HCT116 (cell line): ENCODE results near the gene NEDD4L. TPM values are rescaled to one million over a fixed set of nuclear protein-coding genes. Genes with fewer than 3 reads are reported as not detected.

Experiments used
- ATAC-seq: fragments of 200-7000 bp; cut with Tn5 transposase; 2 replicates; pipeline ENCODE4 v1.9.1; 2020; ENCODE audit warnings: mild to moderate bottlenecking, moderate library complexity
- BruUV-seq: library from RNA; stranded (reverse); fragments of 400-500 nt; replicated peaks from 2 replicates; lab custom pipeline; 2021; lab: Mats Ljungman, UMichigan
- CTCF ChIA-PET: fragments of 300-600 bp; sonication (Branson Sonifier 250); formaldehyde crosslinking; loops from one replicate; lab custom pipeline; 2021; ENCODE audit warnings: antibody characterized with exemption; lab: Charles Lee
- POLR2A ChIA-PET: fragments of 300-600, 350-600 bp; sonication (Branson Sonifier 250); formaldehyde crosslinking; loops from one replicate; lab custom pipeline; 2021; ENCODE audit warnings: antibody characterized with exemption; lab: Charles Lee
- RAD21 ChIA-PET, 2 experiments: fragments of 300-600 bp; sonication (Branson Sonifier 250); formaldehyde crosslinking; loops; one replicate each; lab custom pipeline; 2023; ENCODE audit warnings: low total read pairs in 2 of 2; ENCODE audit not compliant: uncharacterized antibody in 2 of 2, unreplicated experiment in 2 of 2, low non-redundant PET in 1 of 2; lab: Charles Lee
- DNase-seq: peaks from one replicate; pipeline ENCODE4 v3.0.0-alpha.2; 2010; ENCODE audit warnings: low read depth, low spot score
- H2AFZ ChIP-seq: fragments of 200-600 bp; shearing (Covaris generic), sonication (generic); 2 replicates; pipeline ENCODE4 v1.6.1; 2017; ENCODE audit warnings: low read depth, mixed run types, mixed read lengths, antibody characterized with exemption, low read length; ENCODE audit not compliant: poor library complexity, severe bottlenecking
- H3K27ac ChIP-seq: 2 replicates; pipeline ENCODE4 v1.5.1; 2012; ENCODE audit warnings: low read depth, low read length
- H3K27me3 ChIP-seq: fragments of 200-600 bp; sonication (generic); 2 replicates; pipeline ENCODE4 v1.6.1; 2016; ENCODE audit warnings: mixed run types, low read length, mixed read lengths; ENCODE audit not compliant: insufficient read depth
- H3K36me3 ChIP-seq, 2 experiments: fragments of 200-500 bp in 1 of 2; fragments of 200-600 bp in 1 of 2; sonication (Bioruptor generic) in 1 of 2; sonication (generic) in 1 of 2; 2 replicates each; pipeline versions ENCODE4 v1.5.1 to v1.6.1; 2014 to 2016; ENCODE audit warnings: low read length in 2 of 2, inconsistent platforms in 1 of 2, mixed read lengths in 1 of 2, mixed run types in 1 of 2; ENCODE audit not compliant: insufficient read depth in 2 of 2, control insufficient read depth in 1 of 2
- H3K4me1 ChIP-seq, 2 experiments: fragments of 200-600 bp in 1 of 2; sonication (generic) in 1 of 2; 2 replicates each; pipeline versions ENCODE4 v1.5.1 to v1.6.1; 2012 to 2017; ENCODE audit warnings: low read length in 2 of 2, inconsistent platforms in 1 of 2, mild to moderate bottlenecking in 1 of 2, mixed read lengths in 1 of 2, mixed run types in 1 of 2, moderate library complexity in 1 of 2; ENCODE audit not compliant: insufficient read depth in 2 of 2, control insufficient read depth in 1 of 2
- H3K4me2 ChIP-seq: fragments of 200-600 bp; sonication (generic); 2 replicates; pipeline ENCODE4 v1.6.1; 2017; ENCODE audit warnings: mixed run types, low read length, mixed read lengths
- H3K4me3 ChIP-seq, 2 experiments: fragments of 200-600 bp in 1 of 2; sonication (generic) in 1 of 2; replicated peaks in 1 of 2; 2 replicates each; pipeline ENCODE4 v1.5.1; 2011 to 2016; ENCODE audit warnings: low read length in 2 of 2, control low read depth in 1 of 2, low read depth in 1 of 2, mild to moderate bottlenecking in 1 of 2, mixed read lengths in 1 of 2, mixed run types in 1 of 2
- H3K79me2 ChIP-seq: fragments of 200-600 bp; sonication (generic); 2 replicates; pipeline ENCODE4 v1.6.1; 2017; ENCODE audit warnings: mild to moderate bottlenecking, mixed run types, low read length, moderate library complexity, mixed read lengths; ENCODE audit not compliant: insufficient read depth
- H3K9ac ChIP-seq: fragments of 200-600 bp; sonication (generic); 2 replicates; pipeline ENCODE4 v1.6.1; 2016; ENCODE audit warnings: low read length, mixed read lengths
- H3K9me2 ChIP-seq: fragments of 200-600 bp; sonication (generic), shearing (Covaris generic); 2 replicates; pipeline ENCODE4 v1.6.1; 2017; ENCODE audit warnings: mixed run types, mild to moderate bottlenecking, moderate library complexity; ENCODE audit not compliant: insufficient read depth
- H3K9me3 ChIP-seq, 2 experiments: fragments of 200-500 bp in 1 of 2; fragments of 200-600 bp in 1 of 2; sonication (Bioruptor generic) in 1 of 2; sonication (generic) in 1 of 2; 2 replicates each; pipeline ENCODE4 v1.6.1; 2014 to 2017; ENCODE audit warnings: low read length in 2 of 2, mixed read lengths in 2 of 2, inconsistent platforms in 1 of 2, low read depth in 1 of 2, mild to moderate bottlenecking in 1 of 2, mixed run types in 1 of 2, moderate library complexity in 1 of 2; ENCODE audit not compliant: control insufficient read depth in 1 of 2, insufficient read depth in 1 of 2
- H4K20me1 ChIP-seq: fragments of 200-600 bp; sonication (generic), shearing (Covaris generic); 2 replicates; pipeline ENCODE4 v1.6.1; 2017; ENCODE audit warnings: mixed run types, mild to moderate bottlenecking, moderate library complexity; ENCODE audit not compliant: insufficient read depth
- CBX3 ChIP-seq: IDR thresholded peaks from 2 replicates; pipeline ENCODE4 v1.6.1; 2012; ENCODE audit warnings: low read depth
- CTCF ChIP-seq, 3 experiments: fragments of 200-600 bp in 1 of 3; sonication (generic) in 1 of 3; IDR thresholded peaks in 2 of 3; conservative IDR thresholded peaks in 1 of 3; 2 replicates each; pipeline ENCODE4 v1.5.1; 2012 to 2017; ENCODE audit warnings: low read depth in 2 of 3, low read length in 2 of 3, antibody characterized with exemption in 1 of 3, borderline replicate concordance in 1 of 3, control low read depth in 1 of 3, mild to moderate bottlenecking in 1 of 3, mixed read lengths in 1 of 3, mixed run types in 1 of 3, moderate library complexity in 1 of 3; ENCODE audit not compliant: insufficient read depth in 1 of 3
- EZH2 ChIP-seq: fragments of 200-600 bp; sonication (generic); IDR thresholded peaks from 2 replicates; pipeline ENCODE4 v1.6.1; 2017; ENCODE audit warnings: antibody characterized with exemption, mixed run types
- MAX ChIP-seq: IDR thresholded peaks from 2 replicates; pipeline ENCODE4 v1.6.1; 2012
- POLR2A ChIP-seq: IDR thresholded peaks from 2 replicates; pipeline ENCODE4 v1.7.0; 2011; ENCODE audit warnings: borderline replicate concordance; ENCODE audit not compliant: insufficient read depth, insufficient read length; ENCODE audit errors: extremely low read depth
- RAD21 ChIP-seq: IDR thresholded peaks from 2 replicates; pipeline ENCODE4 v1.6.1; 2012; ENCODE audit warnings: low read depth, mild to moderate bottlenecking
- SP1 ChIP-seq: IDR thresholded peaks from 2 replicates; pipeline ENCODE4 v1.6.1; 2012; ENCODE audit warnings: low read depth
- SRF ChIP-seq: IDR thresholded peaks from 2 replicates; pipeline ENCODE4 v1.6.1; 2012; ENCODE audit warnings: low read depth
- ZNF274 ChIP-seq: fragments of 200-500 bp; sonication (Bioruptor generic); IDR thresholded peaks from 2 replicates; pipeline ENCODE4 v1.6.1; 2014; ENCODE audit warnings: mild to moderate bottlenecking, low read depth, low read length, inconsistent platforms
- intact Hi-C: fragments of 100-400 bp; cut with micrococcal nuclease; formaldehyde crosslinking; loops from 2 replicates; pipeline ENCODE4 v1.10.0; 2022
- total RNA-seq: library from RNA; stranded (reverse); gene quantifications from one replicate; pipeline ENCODE4 v1.2.1, GENCODE V29; 2021; ENCODE audit not compliant: unreplicated experiment

The NEDD4L gene
- total RNA-seq, 1 experiment from 2014 or later = 41.5 TPM

GRCh38 chr18:58135701-58136331, 91.8 kb downstream of the NEDD4L start:
- no TSS peak for BruUV-seq
- H3K27ac ChIP-seq = no peak overlapping the region
- H2AFZ ChIP-seq = no peak overlapping the region
- intact Hi-C loops = loop anchor here (1.0 to 5.0 kb wide), 4 partner anchors 94 to 1389 kb away; partner anchors contain the start of gene NEDD4L
- TF ChIP-seq RAD21 = peak; percentile 75
- TF ChIP-seq CTCF (IDR thresholded peaks at IDR 0.05 in 2 of 3, conservative IDR thresholded peaks at IDR 0.05 in 1 of 3; ENCODE audit: borderline replicate concordance in 1 of 3, insufficient read depth in 1 of 3, low read depth in 2 of 3, low read length in 2 of 3) = peak; percentile 78 to 97 (median 91); a peak in 5 of 6 replicates
- TF ChIP-seq MAX = no peak
- no peaks in the 10 kb centered on the region for H3K36me3 ChIP-seq
- H3K4me3 ChIP-seq = no peak overlapping the region
- H3K4me2 ChIP-seq = peak overlapping the region; percentile 49
- CTCF ChIA-PET = interaction anchor here (0.6 to 3.6 kb wide), 10 partner anchors 10 to 350 kb away, joined by 3 to 21 read pairs (median 6); partner anchors contain the start of gene NEDD4L
- no peaks in the 10 kb centered on the region for H3K9me2 ChIP-seq
- no peak overlapping the region for H3K9ac ChIP-seq
- DNase-seq (peak; percentile 67), ATAC-seq (peak; percentile 97)
- POLR2A ChIA-PET = no interaction called here
- no peaks in the 10 kb centered on the region for H3K27me3 ChIP-seq
- RAD21 ChIA-PET = interaction anchor here in 1 of 2 experiments (1.0 kb wide), 1 partner anchor 254 kb away, joined by 3 read pairs; no protein-coding TSS in a partner anchor
- no peaks in the 10 kb centered on the region for H3K79me2 ChIP-seq
- H3K9me3 ChIP-seq = no peaks in the 10 kb centered on the region
- no peaks in the 10 kb centered on the region for H4K20me1 ChIP-seq
- H3K4me1 ChIP-seq = peaks cover 0 to 5% of the 10 kb centered on the region in 2 experiments; a peak in 2 of 4 replicates

GRCh38 chr18:58136879-58137278, 92.9 kb downstream of the NEDD4L start:
- H3K4me3 ChIP-seq = no peak overlapping the region
- H3K9ac ChIP-seq = no peak overlapping the region
- H3K4me2 ChIP-seq = no peak overlapping the region
- RAD21 ChIA-PET = no interaction called here
- no TSS peak for BruUV-seq
- intact Hi-C loops = loop anchor here (5.0 kb wide), 3 partner anchors 95 to 1390 kb away; partner anchors contain the start of gene NEDD4L
- no peak overlapping the region for H2AFZ ChIP-seq
- POLR2A ChIA-PET = no interaction called here
- H3K79me2 ChIP-seq = no peaks in the 10 kb centered on the region
- no peak overlapping the region for H3K27ac ChIP-seq
- H3K27me3 ChIP-seq = no peaks in the 10 kb centered on the region
- no peaks in the 10 kb centered on the region for H3K9me3 ChIP-seq
- no peaks in the 10 kb centered on the region for H3K36me3 ChIP-seq
- no peak for DNase-seq
- CTCF ChIA-PET = interaction anchor here (1.0 kb wide), 1 partner anchor 12 kb away, joined by 3 read pairs; no protein-coding TSS in a partner anchor
- TF ChIP-seq CBX3 (no peak), POLR2A (no peak), EZH2 (no peak), RAD21 (no peak), SRF (no peak), ZNF274 (no peak), SP1 (no peak)
- TF ChIP-seq, all 23 proteins: peak for 0
- ATAC-seq = no peak
- no peaks in the 10 kb centered on the region for H4K20me1 ChIP-seq
- H3K9me2 ChIP-seq = no peaks in the 10 kb centered on the region
- peaks cover 0 to 5% of the 10 kb centered on the region in 2 experiments; a peak in 2 of 4 replicates for H3K4me1 ChIP-seq
